ENCODE data around the gene PRR16.

The PRR16 gene

DNA sequence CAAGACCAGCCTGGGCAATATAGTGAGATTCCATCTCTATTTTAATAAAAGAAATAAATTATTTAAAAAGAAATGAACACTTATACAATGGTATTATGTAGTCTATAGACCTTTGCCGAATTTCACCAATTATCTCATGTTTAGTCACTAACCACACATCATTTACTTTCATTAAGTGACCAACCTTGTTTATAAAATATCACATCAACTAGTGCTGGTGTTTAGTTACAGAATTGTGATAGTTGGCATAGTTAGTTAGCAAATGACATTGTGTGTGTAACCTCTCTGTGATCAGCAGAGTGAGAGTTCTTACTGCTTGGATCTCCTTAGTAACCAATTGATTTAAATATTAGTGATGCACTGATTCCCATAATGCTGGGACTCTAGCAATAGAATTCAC lies 71.8 kb downstream of the PRR16 start:
- no peak for TF ChIP-seq SIN3A (IDR thresholded peaks at IDR 0.05; ENCODE audit: borderline replicate concordance, insufficient read depth, low read length)
- TF ChIP-seq, protein P1, sequence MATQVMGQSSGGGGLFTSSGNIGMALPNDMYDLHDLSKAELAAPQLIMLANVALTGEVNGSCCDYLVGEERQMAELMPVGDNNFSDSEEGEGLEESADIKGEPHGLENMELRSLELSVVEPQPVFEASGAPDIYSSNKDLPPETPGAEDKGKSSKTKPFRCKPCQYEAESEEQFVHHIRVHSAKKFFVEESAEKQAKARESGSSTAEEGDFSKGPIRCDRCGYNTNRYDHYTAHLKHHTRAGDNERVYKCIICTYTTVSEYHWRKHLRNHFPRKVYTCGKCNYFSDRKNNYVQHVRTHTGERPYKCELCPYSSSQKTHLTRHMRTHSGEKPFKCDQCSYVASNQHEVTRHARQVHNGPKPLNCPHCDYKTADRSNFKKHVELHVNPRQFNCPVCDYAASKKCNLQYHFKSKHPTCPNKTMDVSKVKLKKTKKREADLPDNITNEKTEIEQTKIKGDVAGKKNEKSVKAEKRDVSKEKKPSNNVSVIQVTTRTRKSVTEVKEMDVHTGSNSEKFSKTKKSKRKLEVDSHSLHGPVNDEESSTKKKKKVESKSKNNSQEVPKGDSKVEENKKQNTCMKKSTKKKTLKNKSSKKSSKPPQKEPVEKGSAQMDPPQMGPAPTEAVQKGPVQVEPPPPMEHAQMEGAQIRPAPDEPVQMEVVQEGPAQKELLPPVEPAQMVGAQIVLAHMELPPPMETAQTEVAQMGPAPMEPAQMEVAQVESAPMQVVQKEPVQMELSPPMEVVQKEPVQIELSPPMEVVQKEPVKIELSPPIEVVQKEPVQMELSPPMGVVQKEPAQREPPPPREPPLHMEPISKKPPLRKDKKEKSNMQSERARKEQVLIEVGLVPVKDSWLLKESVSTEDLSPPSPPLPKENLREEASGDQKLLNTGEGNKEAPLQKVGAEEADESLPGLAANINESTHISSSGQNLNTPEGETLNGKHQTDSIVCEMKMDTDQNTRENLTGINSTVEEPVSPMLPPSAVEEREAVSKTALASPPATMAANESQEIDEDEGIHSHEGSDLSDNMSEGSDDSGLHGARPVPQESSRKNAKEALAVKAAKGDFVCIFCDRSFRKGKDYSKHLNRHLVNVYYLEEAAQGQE (IDR thresholded peaks at IDR 0.05; ENCODE audit: insufficient read depth in 1 of 2, low read depth in 2 of 2, low read length in 2 of 2): no peak
- no peak for TF ChIP-seq FOXP2 (optimal IDR thresholded peaks at IDR 0.05; ENCODE audit: borderline replicate concordance, extremely low read depth, extremely low read length, insufficient read depth)
- TF ChIP-seq POLR2AphosphoS5 (IDR thresholded peaks at IDR 0.05; ENCODE audit: low read depth, low read length): no peak
- TF ChIP-seq TAF1 (IDR thresholded peaks at IDR 0.05; ENCODE audit: borderline replicate concordance, insufficient read depth, low read length): no peak

DNA sequence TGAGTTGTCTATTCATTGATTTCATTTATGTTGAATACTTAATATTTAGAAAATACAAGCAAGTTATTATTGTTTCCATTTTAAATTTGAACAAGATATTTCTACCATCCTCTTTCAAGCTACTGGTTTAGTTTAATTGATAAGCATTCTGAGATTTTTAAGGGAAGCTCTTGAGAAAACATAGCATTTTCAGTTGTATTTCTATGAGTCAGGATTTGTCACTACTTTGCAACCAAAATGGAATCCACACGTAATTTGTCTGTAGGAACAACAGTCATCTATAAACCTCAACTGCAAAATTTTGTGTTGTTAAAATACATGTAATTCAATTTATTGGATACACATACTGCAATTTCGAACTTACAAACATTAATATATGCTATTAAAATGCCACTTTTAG lies 74.0 kb downstream of the PRR16 start:
- TF ChIP-seq, protein P1 (IDR thresholded peaks at IDR 0.05; ENCODE audit: insufficient read depth in 1 of 2, low read depth in 2 of 2, low read length in 2 of 2): no peak
- TF ChIP-seq FOXP2 (optimal IDR thresholded peaks at IDR 0.05; ENCODE audit: borderline replicate concordance, extremely low read depth, extremely low read length, insufficient read depth) (no peak), TAF1 (IDR thresholded peaks at IDR 0.05; ENCODE audit: borderline replicate concordance, insufficient read depth, low read length) (no peak), POLR2AphosphoS5 (IDR thresholded peaks at IDR 0.05; ENCODE audit: low read depth, low read length) (no peak), SIN3A (IDR thresholded peaks at IDR 0.05; ENCODE audit: borderline replicate concordance, insufficient read depth, low read length) (no peak)

DNA sequence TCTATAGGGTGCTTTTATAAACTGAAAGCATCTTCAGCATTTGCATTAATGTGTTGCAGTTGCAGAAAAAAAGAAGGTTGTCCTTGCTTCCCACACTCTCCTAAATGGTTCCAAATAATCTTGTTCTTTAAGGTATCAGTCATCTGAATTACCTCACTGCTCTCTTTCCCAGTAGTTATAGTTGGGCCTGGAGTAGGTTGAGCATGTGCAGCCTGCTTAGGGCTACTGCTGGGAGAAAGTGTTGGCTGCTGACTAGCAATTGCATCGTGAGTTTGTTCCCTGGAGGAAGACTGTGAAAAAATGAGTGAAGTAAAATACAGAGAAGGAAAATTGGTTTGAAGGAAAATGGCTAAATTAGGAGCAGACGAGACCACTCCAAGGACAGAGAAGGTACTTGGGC lies 74.5 kb downstream of the PRR16 start:
- no peak for TF ChIP-seq TAF1 (IDR thresholded peaks at IDR 0.05; ENCODE audit: borderline replicate concordance, insufficient read depth, low read length)
- TF ChIP-seq, protein P1 (IDR thresholded peaks at IDR 0.05; ENCODE audit: insufficient read depth in 1 of 2, low read depth in 2 of 2, low read length in 2 of 2): no peak
- TF ChIP-seq POLR2AphosphoS5 (IDR thresholded peaks at IDR 0.05; ENCODE audit: low read depth, low read length): no peak
- no peak for TF ChIP-seq SIN3A (IDR thresholded peaks at IDR 0.05; ENCODE audit: borderline replicate concordance, insufficient read depth, low read length)
- no peak for TF ChIP-seq FOXP2 (optimal IDR thresholded peaks at IDR 0.05; ENCODE audit: borderline replicate concordance, extremely low read depth, extremely low read length, insufficient read depth)

DNA sequence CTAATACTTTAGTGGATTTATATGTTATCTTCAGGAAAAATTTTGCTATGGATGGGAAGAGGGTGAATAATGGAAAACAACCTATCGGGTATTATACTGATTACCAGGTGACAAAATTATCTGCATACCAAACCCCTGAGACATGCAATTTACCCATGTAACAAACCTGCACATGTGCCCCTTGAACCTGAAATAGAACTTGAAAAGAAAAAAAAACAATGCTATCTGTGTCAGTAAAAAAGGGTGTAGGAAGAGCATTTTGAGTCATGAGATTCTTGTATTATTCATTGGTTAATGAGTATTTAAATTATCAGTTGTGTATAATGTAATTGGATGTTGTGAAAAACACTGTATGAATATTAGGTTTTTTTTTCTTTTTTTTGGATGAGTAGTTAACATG lies 75.4 kb downstream of the PRR16 start:
- TF ChIP-seq FOXP2 (optimal IDR thresholded peaks at IDR 0.05; ENCODE audit: borderline replicate concordance, extremely low read depth, extremely low read length, insufficient read depth) (no peak), TAF1 (IDR thresholded peaks at IDR 0.05; ENCODE audit: borderline replicate concordance, insufficient read depth, low read length) (no peak), POLR2AphosphoS5 (IDR thresholded peaks at IDR 0.05; ENCODE audit: low read depth, low read length) (no peak), SIN3A (IDR thresholded peaks at IDR 0.05; ENCODE audit: borderline replicate concordance, insufficient read depth, low read length) (no peak)
- TF ChIP-seq, protein P1 (IDR thresholded peaks at IDR 0.05; ENCODE audit: insufficient read depth in 1 of 2, low read depth in 2 of 2, low read length in 2 of 2): no peak

DNA sequence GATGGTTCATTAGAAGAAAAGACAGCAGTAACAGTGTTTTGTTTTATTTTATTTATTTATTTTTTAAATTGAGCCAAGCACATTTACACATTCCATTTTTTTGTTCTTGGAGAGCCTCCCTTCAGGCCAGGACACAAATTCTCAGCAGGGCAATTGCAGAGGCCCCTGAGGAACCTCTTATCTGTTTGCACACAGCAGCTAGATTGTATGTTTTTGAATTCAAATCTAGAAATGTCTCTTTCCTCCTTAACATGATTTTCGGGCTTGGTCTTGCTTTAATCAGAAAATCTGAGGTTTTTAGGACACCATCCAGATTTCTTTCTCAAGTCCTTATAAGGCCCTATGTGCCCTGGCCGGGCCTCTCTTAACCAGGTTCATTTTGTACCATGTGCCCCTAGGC lies 76.0 kb downstream of the PRR16 start:
- no peak for TF ChIP-seq SIN3A (IDR thresholded peaks at IDR 0.05; ENCODE audit: borderline replicate concordance, insufficient read depth, low read length)
